ENCODE measurements around the gene SOX4.

Gene SOX4

DNA sequence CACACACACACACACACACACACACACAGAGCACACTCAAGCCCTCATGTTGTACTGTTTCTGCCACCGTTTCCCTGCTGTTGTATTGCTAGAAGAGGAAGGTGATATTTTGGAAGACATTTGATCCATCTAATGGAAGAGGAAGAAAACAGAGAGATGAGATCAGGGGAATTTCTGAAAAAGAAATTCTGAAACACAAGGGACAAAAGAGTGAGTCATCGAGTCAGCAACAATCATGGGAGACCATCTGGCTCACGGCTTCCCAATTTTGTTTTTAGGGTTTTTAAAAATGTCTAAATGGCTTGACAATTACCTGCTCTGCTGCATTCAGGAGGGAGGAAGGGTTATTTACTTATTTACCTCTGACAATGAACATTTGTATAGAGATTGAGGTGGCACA lies 22.0 kb downstream of the SOX4 start:
- peak; percentile 81 for DNase-seq

DNA sequence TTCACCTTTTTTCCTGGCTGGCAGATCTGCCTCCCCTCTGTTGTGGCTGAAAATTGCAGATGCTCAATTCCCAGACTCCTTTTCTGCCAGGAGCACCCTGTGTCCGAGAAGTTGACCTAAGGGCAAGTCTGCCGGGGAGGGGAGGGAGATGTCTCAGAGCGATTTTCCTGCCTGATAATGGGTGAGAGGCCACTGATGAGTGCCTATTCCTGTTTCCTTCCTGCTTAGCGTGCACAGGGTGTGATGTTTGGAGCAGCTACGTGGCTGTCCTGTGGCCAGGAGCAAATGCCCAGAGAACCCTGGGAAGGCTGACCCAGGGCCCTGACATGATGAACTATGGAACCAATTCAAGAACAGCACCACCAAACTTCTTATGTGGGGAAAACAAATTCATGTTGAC lies 22.5 kb downstream of the SOX4 start:
- no peak for DNase-seq

DNA sequence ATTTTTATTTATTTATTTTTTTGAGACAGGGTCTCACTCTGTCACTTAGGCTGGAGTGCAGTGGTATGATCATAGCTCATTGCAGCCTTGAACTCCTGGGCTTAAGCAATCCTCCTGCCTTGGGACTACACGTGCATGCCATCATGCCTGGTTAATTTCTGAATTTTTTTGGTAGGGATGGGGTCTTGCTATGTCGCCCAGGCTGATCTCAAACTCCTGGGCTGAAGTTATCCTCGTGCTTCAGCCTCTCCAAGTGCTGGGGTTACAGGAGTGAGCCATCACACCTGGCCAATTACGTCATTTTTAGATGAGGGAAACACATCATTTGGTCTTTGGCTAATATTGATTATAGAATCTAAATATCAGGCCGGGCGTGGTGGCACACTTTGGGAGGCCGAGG lies 32.1 kb downstream of the SOX4 start:
- no peak for DNase-seq

DNA sequence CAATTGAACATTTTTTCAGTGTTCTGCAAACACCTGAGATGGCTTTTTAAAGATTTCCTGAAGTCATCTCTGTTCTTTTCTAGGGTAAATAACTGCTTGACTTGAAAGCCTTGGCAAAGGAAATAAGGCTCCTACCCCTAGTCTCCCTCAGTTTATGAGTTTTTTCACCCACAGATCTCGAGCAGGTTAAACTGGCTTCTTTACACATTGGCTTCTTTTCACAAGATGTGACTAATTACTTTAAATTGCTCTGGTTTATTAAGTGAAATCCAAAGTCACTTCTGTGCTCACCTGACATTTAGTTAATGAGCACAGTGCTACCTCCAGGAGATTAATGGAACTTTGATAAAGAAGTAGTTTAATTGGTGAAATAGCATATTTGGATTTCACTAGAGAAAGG lies 33.2 kb downstream of the SOX4 start:
- no peak for DNase-seq

DNA sequence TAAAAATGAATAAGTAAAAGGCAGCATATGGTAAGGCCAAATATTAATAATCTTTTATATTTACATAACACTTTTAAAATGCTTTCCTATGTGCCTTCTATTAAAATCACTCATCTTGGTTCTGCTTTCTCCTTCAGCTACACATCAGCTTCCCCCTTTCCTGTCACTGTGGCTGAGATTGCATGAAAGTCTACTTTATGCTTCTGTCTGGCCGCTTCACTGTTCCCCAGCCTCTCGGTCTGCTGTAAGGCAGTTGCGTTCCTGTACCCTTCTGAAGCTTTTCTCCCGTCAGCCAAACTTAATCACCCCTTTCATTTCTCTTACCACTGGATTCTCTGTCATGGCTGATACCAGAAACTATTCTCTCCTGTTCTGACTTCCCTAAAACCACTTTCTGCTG lies 34.6 kb downstream of the SOX4 start:
- DNase-seq = peak; percentile 45

DNA sequence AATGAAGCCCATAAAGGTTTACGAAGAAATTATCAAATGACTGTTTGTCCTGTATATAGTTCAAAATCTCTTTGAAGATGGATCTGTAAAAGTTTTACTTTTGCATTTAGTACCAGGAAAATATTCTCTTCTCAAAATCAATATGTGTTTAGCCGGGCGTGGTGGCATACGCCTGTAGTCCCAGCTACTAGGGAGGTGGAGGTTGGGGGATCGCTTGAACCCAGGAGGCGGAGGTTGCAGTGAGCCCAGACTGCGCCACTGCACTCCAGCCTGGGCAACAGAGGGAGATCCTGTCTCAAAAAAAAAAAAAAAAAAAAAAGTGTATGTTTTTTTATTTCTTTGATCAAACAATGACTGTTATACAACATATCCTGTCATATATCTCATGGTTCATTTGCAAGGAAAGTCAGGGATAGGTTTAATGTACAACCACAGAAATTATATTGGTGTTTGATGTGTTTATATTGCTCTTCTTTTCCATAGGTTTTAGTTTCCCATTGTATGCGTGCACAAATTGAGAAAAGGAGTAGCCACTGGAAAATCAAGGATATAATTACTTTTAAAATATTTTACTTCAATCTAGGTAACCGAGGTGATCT lies 40.1 kb downstream of the SOX4 start:
- no peak for DNase-seq

DNA sequence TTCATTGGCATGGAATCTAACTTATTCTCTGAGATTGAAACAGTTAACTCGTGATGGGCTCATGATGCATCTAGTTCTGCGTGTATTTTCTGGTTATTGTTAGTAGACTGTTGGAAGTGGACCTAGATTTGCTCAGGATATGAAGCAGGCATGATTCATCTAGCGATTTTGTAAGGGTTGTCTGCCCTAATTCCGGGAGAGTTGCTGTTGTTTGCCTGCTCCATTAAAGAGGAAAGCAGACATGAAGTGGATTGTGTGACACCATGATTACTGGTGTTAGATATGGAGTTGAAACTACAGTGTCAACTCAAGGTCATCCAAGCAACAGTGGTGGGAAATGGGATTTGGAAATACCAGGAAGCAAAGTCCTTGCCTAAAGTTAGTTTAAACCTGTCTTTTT lies 41.0 kb downstream of the SOX4 start:
- peak; percentile 44 for DNase-seq

DNA sequence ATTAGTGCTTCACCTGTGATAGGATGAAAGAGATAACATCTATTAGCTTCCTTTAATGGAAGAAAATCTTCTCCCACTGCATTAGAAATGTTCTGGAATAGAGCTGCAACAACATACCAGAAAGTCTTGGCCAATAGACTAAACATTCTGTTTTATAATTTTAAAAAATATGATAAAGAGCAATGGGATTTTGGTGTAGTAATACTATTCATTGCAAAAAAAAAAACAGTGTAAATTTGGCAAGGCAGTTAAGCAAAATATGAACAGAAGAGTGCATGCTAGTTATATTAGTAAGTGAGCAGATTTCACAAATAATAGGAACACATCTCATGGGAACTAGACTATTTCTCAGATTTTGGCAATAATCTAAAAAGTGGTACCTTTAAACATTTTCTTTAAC lies 43.3 kb downstream of the SOX4 start:
- no peak for DNase-seq

DNA sequence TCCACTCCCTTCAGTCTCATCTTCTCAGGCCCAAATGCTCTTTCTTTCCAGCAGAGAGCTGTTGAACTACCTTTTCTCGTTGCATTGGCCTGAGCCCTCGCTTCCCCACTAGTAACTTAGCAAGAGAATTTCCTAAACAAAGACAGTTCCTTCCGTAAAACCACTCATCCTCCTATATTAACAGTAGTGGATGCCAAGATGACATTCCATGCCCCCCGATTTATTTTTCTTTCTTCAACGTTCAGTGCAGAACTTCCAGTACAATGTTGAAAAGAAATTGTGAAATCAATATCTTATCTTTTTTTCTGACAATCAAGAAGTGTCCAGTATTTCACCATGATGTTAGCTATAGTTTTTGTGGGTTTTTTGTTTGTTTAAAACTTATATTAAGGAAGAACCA lies 45.8 kb downstream of the SOX4 start:
- no peak for DNase-seq

Data from inflammatory macrophage treated with lipopolysaccharide for 4 hours (primary cell).